Neural cell (in vitro differentiated cells): ENCODE data around the gene AGPAT3. TPM values are rescaled to one million over a fixed set of nuclear protein-coding genes. Genes with fewer than 3 reads are reported as not detected.

ENCODE experiments used
- H2AFZ ChIP-seq: fragments of 200-600, 300-800 bp; sonication (generic), shearing (Covaris generic); 2 replicates; pipeline ENCODE4 v1.6.0; 2014; ENCODE audit warnings: low read depth, mild to moderate bottlenecking, antibody characterized with exemption, low read length, moderate library complexity
- H3F3A ChIP-seq: fragments of 200-600 bp; shearing (Covaris generic); 2 replicates; pipeline ENCODE4 v1.6.1; 2016; ENCODE audit warnings: mild to moderate bottlenecking, moderate library complexity, mixed read lengths, antibody characterized with exemption, low read length; ENCODE audit not compliant: insufficient read depth, poor library complexity, severe bottlenecking
- H3K27ac ChIP-seq: fragments of 200-600, 300-800 bp; sonication (generic), shearing (Covaris generic); 2 replicates; pipeline ENCODE4 v1.5.1; 2014; ENCODE audit warnings: mild to moderate bottlenecking, low read length, moderate library complexity
- H3K27me3 ChIP-seq: fragments of 300-800, 200-600 bp; sonication (generic), shearing (Covaris generic); 2 replicates; pipeline ENCODE4 v1.6.0; 2014; ENCODE audit warnings: mild to moderate bottlenecking, low read depth, low read length, moderate library complexity; ENCODE audit not compliant: insufficient read depth
- H3K36me3 ChIP-seq: fragments of 300-800, 200-600 bp; sonication (generic), shearing (Covaris generic); 2 replicates; pipeline ENCODE4 v1.5.1; 2014; ENCODE audit warnings: mild to moderate bottlenecking, antibody characterized with exemption, low read length, moderate library complexity; ENCODE audit not compliant: insufficient read depth
- H3K4me2 ChIP-seq: fragments of 300-800, 200-600 bp; sonication (generic), shearing (Covaris generic); 2 replicates; pipeline ENCODE4 v1.6.0; 2014; ENCODE audit warnings: mild to moderate bottlenecking, low read length
- H3K4me3 ChIP-seq: fragments of 300-800, 200-600 bp; sonication (generic), shearing (Covaris generic); 2 replicates; pipeline ENCODE4 v1.5.1; 2014; ENCODE audit warnings: mild to moderate bottlenecking, low read length, moderate library complexity
- H3K79me2 ChIP-seq: fragments of 200-600 bp; shearing (Covaris generic); replicated peaks from 2 replicates; pipeline ENCODE4 v1.6.0; 2014; ENCODE audit warnings: mild to moderate bottlenecking, low read length, moderate library complexity; ENCODE audit not compliant: insufficient read depth
- H3K9ac ChIP-seq: fragments of 300-800, 200-600 bp; sonication (generic), shearing (Covaris generic); 2 replicates; pipeline ENCODE4 v1.6.1; 2016; ENCODE audit warnings: mild to moderate bottlenecking, low read length, mixed read lengths
- H3K9me2 ChIP-seq: fragments of 200-600 bp; shearing (Covaris generic); 2 replicates; pipeline ENCODE4 v1.6.1; 2016; ENCODE audit warnings: mild to moderate bottlenecking, low read length, mixed read lengths; ENCODE audit not compliant: insufficient read depth
- H3K9me3 ChIP-seq: fragments of 200-600, 300-800 bp; sonication (generic), shearing (Covaris generic); 2 replicates; pipeline ENCODE4 v1.6.1; 2016; ENCODE audit warnings: mild to moderate bottlenecking, mixed run types, low read length, moderate library complexity, mixed read lengths
- H4K20me1 ChIP-seq: fragments of 200-600 bp; shearing (Covaris generic); 2 replicates; pipeline ENCODE4 v1.6.1; 2016; ENCODE audit warnings: mild to moderate bottlenecking, mixed run types; ENCODE audit not compliant: insufficient read depth
- EP300 ChIP-seq: fragments of 450-650 bp; conservative IDR thresholded peaks from 2 replicates; pipeline ENCODE4 v1.6.1; 2014; ENCODE audit warnings: antibody characterized with exemption, mild to moderate bottlenecking, moderate library complexity; ENCODE audit not compliant: poor library complexity, severe bottlenecking
- EZH2 ChIP-seq: fragments of 200-600, 300-800 bp; shearing (Covaris generic), sonication (generic); IDR thresholded peaks from 2 replicates; pipeline ENCODE4 v1.6.1; 2014; ENCODE audit warnings: antibody characterized with exemption, low read length, borderline replicate concordance, mild to moderate bottlenecking; ENCODE audit not compliant: insufficient read depth, poor library complexity, severe bottlenecking
- MXI1 ChIP-seq: fragments of 450-650 bp; conservative IDR thresholded peaks from 2 replicates; pipeline ENCODE4 v1.6.1; 2014; ENCODE audit warnings: antibody characterized with exemption, mild to moderate bottlenecking; ENCODE audit not compliant: poor library complexity, severe bottlenecking
- POLR2AphosphoS5 ChIP-seq: IDR thresholded peaks from 2 replicates; pipeline ENCODE4 v1.6.1; 2012
- RAD21 ChIP-seq: fragments of 450-650 bp; conservative IDR thresholded peaks from 2 replicates; pipeline ENCODE4 v1.6.1; 2014; ENCODE audit warnings: antibody characterized with exemption, mild to moderate bottlenecking, moderate library complexity
- REST ChIP-seq: IDR thresholded peaks from 2 replicates; pipeline ENCODE4 v1.6.1; 2012; ENCODE audit warnings: borderline replicate concordance
- SMC3 ChIP-seq: fragments of 450-650 bp; conservative IDR thresholded peaks from 2 replicates; pipeline ENCODE4 v1.6.1; 2014; ENCODE audit warnings: antibody characterized with exemption, mild to moderate bottlenecking, moderate library complexity; ENCODE audit not compliant: poor library complexity
- TAF1 ChIP-seq: IDR thresholded peaks from 2 replicates; pipeline ENCODE4 v1.6.1; 2012; ENCODE audit warnings: low read depth
- polyA plus RNA-seq: library from polyadenylated mRNA; depleted of rRNA; stranded (reverse); fragments of >200 nt; gene quantifications from 2 replicates; pipeline ENCODE4 v1.2.3, GENCODE V29; 2014
- TF ChIP-seq, protein P1 (sequence below): fragments of 450-650 bp; IDR thresholded peaks from 2 replicates; pipeline ENCODE4 v1.5.1; 2014; ENCODE audit warnings: antibody characterized with exemption, mild to moderate bottlenecking, moderate library complexity; ENCODE audit not compliant: poor library complexity, severe bottlenecking

The AGPAT3 gene
- polyA plus RNA-seq, 1 donor from 2014 or later, result 8.4 TPM

- H3K36me3 ChIP-seq, result no peaks in the 10 kb centered on the region
Measured at GRCh38 chr21:43972850-43973633, 108.0 kb downstream of the AGPAT3 start.

DNA sequence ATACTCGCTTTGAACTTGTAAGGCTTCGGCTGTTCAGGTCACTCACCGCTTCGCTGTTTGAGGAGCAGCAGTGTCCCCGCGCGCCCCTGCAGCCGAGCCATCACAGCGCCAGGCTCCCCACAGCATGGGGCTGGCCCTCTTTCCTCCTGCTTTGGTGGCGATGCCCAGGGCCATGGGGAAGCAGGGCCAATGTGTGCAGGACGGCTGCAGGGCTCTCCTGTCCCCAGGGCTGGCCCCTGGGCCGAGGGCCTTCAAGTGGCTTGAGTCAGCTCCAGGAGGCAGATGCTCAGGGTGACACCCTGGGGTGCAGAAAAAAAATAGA, 108.6 kb downstream of the AGPAT3 start:
- no peak overlapping the region for H2AFZ ChIP-seq
- no peaks in the 10 kb centered on the region for H3K9me3 ChIP-seq
- no peak overlapping the region for H3K27ac ChIP-seq
- no peak overlapping the region for H3K4me3 ChIP-seq
- TF ChIP-seq, protein P1, sequence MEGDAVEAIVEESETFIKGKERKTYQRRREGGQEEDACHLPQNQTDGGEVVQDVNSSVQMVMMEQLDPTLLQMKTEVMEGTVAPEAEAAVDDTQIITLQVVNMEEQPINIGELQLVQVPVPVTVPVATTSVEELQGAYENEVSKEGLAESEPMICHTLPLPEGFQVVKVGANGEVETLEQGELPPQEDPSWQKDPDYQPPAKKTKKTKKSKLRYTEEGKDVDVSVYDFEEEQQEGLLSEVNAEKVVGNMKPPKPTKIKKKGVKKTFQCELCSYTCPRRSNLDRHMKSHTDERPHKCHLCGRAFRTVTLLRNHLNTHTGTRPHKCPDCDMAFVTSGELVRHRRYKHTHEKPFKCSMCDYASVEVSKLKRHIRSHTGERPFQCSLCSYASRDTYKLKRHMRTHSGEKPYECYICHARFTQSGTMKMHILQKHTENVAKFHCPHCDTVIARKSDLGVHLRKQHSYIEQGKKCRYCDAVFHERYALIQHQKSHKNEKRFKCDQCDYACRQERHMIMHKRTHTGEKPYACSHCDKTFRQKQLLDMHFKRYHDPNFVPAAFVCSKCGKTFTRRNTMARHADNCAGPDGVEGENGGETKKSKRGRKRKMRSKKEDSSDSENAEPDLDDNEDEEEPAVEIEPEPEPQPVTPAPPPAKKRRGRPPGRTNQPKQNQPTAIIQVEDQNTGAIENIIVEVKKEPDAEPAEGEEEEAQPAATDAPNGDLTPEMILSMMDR, result no peak
- TF ChIP-seq REST (no peak), TAF1 (no peak)
- no peaks in the 10 kb centered on the region for H3K36me3 ChIP-seq
- no peak overlapping the region for H3K9ac ChIP-seq
- no peaks in the 10 kb centered on the region for H3F3A ChIP-seq
- no peaks in the 10 kb centered on the region for H3K27me3 ChIP-seq
- no peaks in the 10 kb centered on the region for H4K20me1 ChIP-seq
- H3K79me2 ChIP-seq, result no peaks in the 10 kb centered on the region
- no peaks in the 10 kb centered on the region for H3K9me2 ChIP-seq
- H3K4me2 ChIP-seq, result no peak overlapping the region

More at GRCh38 chr21:43972850-43973633, 108.0 kb downstream of the AGPAT3 start:
- Histone ChIP-seq H2AFZ (no peak overlapping the region), H3F3A (no peaks in the 10 kb centered on the region), H3K4me3 (no peak overlapping the region), H4K20me1 (no peaks in the 10 kb centered on the region), H3K4me2 (no peak overlapping the region), H3K9me3 (no peaks in the 10 kb centered on the region), H3K27me3 (no peaks in the 10 kb centered on the region), H3K27ac (no peak overlapping the region), H3K79me2 (no peaks in the 10 kb centered on the region), H3K9me2 (no peaks in the 10 kb centered on the region), H3K9ac (no peak overlapping the region)
- TF ChIP-seq SMC3 (no peak), RAD21 (no peak), MXI1 (no peak), POLR2AphosphoS5 (no peak), TAF1 (no peak), EP300 (no peak), REST (no peak), EZH2 (no peak)
- TF ChIP-seq, protein P1, result no peak
